ENCODE data around the gene TXNRD2.

The TXNRD2 gene

DNA sequence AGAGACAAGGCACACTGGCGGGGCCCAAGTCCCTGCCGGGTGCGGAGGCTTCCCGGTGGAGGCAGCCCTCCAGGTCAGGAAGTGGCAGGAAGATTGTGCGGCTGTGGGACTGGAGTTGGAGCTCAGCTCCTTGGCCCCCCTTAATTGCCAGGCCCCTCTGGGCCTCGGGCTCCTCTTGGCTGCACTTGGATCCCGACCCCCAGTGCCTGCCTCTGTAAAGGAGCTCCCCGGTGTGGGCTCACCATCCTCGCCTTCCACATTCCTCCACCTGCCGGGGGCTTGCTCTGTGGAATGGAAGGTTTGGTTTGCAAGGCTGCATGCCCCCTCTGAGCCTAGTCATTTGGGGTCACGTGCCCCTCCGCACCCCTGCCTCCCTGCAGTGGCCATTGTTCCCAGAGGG is 38.1 kb downstream of the TXNRD2 start:
- TF ChIP-seq, protein P1, sequence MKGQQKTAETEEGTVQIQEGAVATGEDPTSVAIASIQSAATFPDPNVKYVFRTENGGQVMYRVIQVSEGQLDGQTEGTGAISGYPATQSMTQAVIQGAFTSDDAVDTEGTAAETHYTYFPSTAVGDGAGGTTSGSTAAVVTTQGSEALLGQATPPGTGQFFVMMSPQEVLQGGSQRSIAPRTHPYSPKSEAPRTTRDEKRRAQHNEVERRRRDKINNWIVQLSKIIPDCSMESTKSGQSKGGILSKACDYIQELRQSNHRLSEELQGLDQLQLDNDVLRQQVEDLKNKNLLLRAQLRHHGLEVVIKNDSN (IDR thresholded peaks at IDR 0.05) = no peak

DNA sequence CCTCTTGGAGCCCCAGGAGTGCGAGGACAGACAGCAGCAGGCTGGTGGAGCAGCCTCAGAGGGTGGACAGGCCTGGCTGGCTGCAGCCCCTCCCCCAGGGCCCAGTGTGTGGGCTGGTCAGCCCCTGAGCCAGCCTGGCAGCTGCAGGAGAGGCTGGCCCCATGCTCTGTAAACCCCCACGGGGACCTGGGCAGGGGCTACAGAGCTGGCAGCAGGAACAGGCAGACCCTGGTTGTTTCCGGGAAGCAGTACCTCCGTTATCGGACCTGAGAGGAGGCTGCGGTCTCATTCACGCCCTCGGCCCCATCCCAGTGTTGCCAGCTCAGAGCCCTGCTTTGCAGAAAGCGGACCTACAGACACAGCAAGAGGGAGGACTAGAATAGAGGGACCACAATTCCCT is 38.6 kb downstream of the TXNRD2 start:
- TF ChIP-seq, protein P1 (IDR thresholded peaks at IDR 0.05) = no peak
- TF ChIP-seq TAF1 (IDR thresholded peaks at IDR 0.05; ENCODE audit: low read depth) (no peak), FOXM1 (IDR thresholded peaks at IDR 0.05; ENCODE audit: borderline replicate concordance, low read depth) (no peak), TEAD4 (IDR thresholded peaks at IDR 0.05) (no peak), NFIC (IDR thresholded peaks at IDR 0.05) (no peak), RAD21 (IDR thresholded peaks at IDR 0.05; ENCODE audit: low read depth) (no peak), EP300 (IDR thresholded peaks at IDR 0.05; ENCODE audit: borderline replicate concordance) (no peak), EGR1 (IDR thresholded peaks at IDR 0.05) (no peak), TCF12 (IDR thresholded peaks at IDR 0.05; ENCODE audit: low read depth) (no peak), YY1 (IDR thresholded peaks at IDR 0.05; ENCODE audit: low read depth) (no peak), ZBTB7A (IDR thresholded peaks at IDR 0.05; ENCODE audit: low read depth) (no peak), CEBPB (IDR thresholded peaks at IDR 0.05) (no peak), CREB1 (IDR thresholded peaks at IDR 0.05; ENCODE audit: low read depth) (no peak)
- TF ChIP-seq, protein P2, sequence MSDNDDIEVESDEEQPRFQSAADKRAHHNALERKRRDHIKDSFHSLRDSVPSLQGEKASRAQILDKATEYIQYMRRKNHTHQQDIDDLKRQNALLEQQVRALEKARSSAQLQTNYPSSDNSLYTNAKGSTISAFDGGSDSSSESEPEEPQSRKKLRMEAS (IDR thresholded peaks at IDR 0.05) = no peak
- TF ChIP-seq, protein P3, sequence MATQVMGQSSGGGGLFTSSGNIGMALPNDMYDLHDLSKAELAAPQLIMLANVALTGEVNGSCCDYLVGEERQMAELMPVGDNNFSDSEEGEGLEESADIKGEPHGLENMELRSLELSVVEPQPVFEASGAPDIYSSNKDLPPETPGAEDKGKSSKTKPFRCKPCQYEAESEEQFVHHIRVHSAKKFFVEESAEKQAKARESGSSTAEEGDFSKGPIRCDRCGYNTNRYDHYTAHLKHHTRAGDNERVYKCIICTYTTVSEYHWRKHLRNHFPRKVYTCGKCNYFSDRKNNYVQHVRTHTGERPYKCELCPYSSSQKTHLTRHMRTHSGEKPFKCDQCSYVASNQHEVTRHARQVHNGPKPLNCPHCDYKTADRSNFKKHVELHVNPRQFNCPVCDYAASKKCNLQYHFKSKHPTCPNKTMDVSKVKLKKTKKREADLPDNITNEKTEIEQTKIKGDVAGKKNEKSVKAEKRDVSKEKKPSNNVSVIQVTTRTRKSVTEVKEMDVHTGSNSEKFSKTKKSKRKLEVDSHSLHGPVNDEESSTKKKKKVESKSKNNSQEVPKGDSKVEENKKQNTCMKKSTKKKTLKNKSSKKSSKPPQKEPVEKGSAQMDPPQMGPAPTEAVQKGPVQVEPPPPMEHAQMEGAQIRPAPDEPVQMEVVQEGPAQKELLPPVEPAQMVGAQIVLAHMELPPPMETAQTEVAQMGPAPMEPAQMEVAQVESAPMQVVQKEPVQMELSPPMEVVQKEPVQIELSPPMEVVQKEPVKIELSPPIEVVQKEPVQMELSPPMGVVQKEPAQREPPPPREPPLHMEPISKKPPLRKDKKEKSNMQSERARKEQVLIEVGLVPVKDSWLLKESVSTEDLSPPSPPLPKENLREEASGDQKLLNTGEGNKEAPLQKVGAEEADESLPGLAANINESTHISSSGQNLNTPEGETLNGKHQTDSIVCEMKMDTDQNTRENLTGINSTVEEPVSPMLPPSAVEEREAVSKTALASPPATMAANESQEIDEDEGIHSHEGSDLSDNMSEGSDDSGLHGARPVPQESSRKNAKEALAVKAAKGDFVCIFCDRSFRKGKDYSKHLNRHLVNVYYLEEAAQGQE (IDR thresholded peaks at IDR 0.05; ENCODE audit: low read depth) = no peak

- no peak for TF ChIP-seq NFIC (IDR thresholded peaks at IDR 0.05)
- TF ChIP-seq TAF1 (IDR thresholded peaks at IDR 0.05; ENCODE audit: low read depth) = no peak
These were observed 39.3 kb downstream of the TXNRD2 start for GRCh38 chr22:19902245-19902715.

GRCh38 chr22:19901577-19902244 is 39.9 kb downstream of the TXNRD2 start:
- TF ChIP-seq ZBTB7A (IDR thresholded peaks at IDR 0.05; ENCODE audit: low read depth) (no peak), TAF1 (IDR thresholded peaks at IDR 0.05; ENCODE audit: low read depth) (no peak), EP300 (IDR thresholded peaks at IDR 0.05; ENCODE audit: borderline replicate concordance) (no peak), TCF12 (IDR thresholded peaks at IDR 0.05; ENCODE audit: low read depth) (no peak), CEBPB (IDR thresholded peaks at IDR 0.05) (no peak), RAD21 (IDR thresholded peaks at IDR 0.05; ENCODE audit: low read depth) (no peak), TEAD4 (IDR thresholded peaks at IDR 0.05) (no peak)
- TF ChIP-seq, protein P3 (IDR thresholded peaks at IDR 0.05; ENCODE audit: low read depth) = no peak

DNA sequence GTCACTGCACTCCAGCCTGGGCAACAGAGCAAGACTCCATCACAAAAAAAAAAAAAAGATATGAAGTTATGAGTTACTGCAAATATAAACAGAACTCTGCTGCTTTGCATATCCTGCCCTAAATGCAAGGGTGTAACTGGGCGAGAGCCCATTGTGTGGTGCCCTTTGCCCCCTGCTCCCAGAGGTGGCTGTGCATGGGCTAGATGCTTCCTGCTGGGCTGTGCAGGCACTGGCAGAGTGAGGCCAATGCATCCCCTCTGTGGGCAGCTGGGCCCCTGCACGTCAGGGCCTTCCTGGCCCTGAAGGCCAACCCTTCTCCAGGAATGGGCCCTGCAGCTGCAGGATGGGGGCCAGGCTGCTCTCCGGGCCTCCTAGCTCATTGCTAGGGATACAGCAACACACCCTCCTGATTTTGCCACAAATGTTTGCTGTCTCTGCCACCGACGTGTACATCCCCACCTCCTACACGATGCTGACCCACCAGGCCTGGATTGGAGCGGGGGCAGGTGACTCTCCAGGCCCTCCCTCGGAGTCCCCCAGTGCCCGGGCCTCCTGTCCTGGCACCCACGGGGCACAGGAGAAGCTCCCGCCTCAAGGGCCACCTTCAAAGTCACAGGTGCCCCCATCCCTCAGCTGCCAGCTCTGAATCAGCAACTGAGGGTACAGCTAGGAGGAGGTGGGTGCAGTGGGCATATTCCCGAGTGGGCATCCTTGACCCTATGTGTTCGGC is 40.7 kb downstream of the TXNRD2 start:
- TF ChIP-seq NFIC (IDR thresholded peaks at IDR 0.05) (no peak), EGR1 (IDR thresholded peaks at IDR 0.05) (no peak), TAF1 (IDR thresholded peaks at IDR 0.05; ENCODE audit: low read depth) (no peak), TCF12 (IDR thresholded peaks at IDR 0.05; ENCODE audit: low read depth) (no peak), CREB1 (IDR thresholded peaks at IDR 0.05; ENCODE audit: low read depth) (no peak), EP300 (IDR thresholded peaks at IDR 0.05; ENCODE audit: borderline replicate concordance) (no peak), RAD21 (IDR thresholded peaks at IDR 0.05; ENCODE audit: low read depth) (no peak), CEBPB (IDR thresholded peaks at IDR 0.05) (no peak)
- TF ChIP-seq, protein P1 (IDR thresholded peaks at IDR 0.05) = no peak
- TF ChIP-seq, protein P2 (IDR thresholded peaks at IDR 0.05) = no peak

Measured in Ishikawa (cell line).